ENCODE results near the gene ROR2. TPM values are rescaled to one million over a fixed set of nuclear protein-coding genes. Genes with fewer than 3 reads are reported as not detected.
"Not testable (repeated sequence)": the region's sequence is repeated elsewhere in the genome, so short reads cannot be mapped to it uniquely, and the experiment has no call there.

ROR2 gene
- total and polyA plus RNA-seq, 2 of the 8 experiments (the other 6 are each of a cell fraction or from before 2014, with no cell fraction given), result 2.7 to 4.3 TPM

DNA sequence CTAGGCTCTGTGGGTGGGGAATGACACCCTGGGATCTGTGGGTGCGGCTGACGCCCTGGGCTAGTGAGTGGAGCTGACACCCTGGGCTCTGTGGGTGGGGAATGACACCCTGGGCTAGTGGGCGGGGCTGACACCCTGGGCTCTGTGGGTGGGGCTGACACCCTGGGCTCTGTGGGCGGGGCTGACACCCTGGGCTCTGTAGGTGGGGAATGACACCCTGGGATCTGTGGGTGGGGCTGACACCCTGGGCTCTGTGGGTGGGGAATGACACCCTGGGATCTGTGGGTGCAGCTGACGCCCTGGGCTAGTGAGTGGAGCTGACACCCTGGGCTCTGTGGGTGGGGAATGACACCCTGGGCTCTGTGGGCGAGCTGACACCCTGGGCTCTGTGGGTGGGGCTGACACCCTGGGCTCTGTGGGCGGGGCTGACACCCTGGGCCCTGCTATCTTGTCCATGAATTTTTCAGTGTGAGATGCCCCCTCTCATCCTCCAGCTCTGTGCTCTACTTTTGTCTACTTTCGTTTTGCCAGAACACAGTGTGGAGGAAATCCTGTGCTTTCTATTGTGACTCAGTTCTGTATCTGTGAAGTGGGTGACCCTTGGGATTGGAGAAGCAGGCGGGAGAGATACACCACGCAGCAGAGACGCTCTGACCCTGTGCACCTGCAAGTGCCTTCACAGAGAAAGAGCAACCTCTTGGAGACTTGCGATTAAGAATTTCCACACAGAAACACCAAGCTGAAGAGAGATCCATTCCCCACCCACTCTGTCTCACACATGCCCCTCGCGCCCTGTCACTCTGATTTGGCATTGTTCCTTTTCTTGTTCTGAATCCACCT lies 151.5 kb downstream of the ROR2 start:
- H3K4me2 ChIP-seq (ENCODE audit: insufficient read depth in 1 of 2, low read depth in 2 of 2, low read length in 2 of 2); H4K5ac ChIP-seq (ENCODE audit: insufficient read length, low read depth, low read length); H3K23me2 ChIP-seq (ENCODE audit: low read depth, low read length); H3K9ac ChIP-seq (replicated peaks in 1 of 4; ENCODE audit: extremely low read depth in 1 of 4, low read depth in 3 of 4, low read length in 3 of 4); H2BK5ac ChIP-seq (ENCODE audit: low read depth, low read length); H3K4ac ChIP-seq (replicated peaks; ENCODE audit: insufficient read length, low read depth, low read length); H4K20me1 ChIP-seq (replicated peaks in 1 of 2; ENCODE audit: control insufficient read depth in 1 of 2, insufficient read depth in 2 of 2, low read length in 2 of 2); H3K36me3 ChIP-seq (ENCODE audit: control insufficient read depth in 2 of 4, insufficient read depth in 4 of 4, low read length in 3 of 4); POLR2A ChIA-PET (ENCODE audit: partially characterized antibody); H2BK20ac ChIP-seq (ENCODE audit: low read length); H3K9me3 ChIP-seq (ENCODE audit: insufficient read depth in 2 of 2, low read depth in 1 of 2, low read length in 1 of 2); H3K4me3 ChIP-seq (ENCODE audit: extremely low read depth in 1 of 4, insufficient read depth in 2 of 4, low read depth in 3 of 4, low read length in 4 of 4); H3K4me1 ChIP-seq (replicated peaks in 1 of 4; ENCODE audit: control insufficient read depth in 3 of 4, insufficient read depth in 4 of 4, low read length in 3 of 4); FAIRE-seq; H3K56ac ChIP-seq (replicated peaks; ENCODE audit: insufficient read length, low read depth, low read length); H2BK120ac ChIP-seq (replicated peaks; ENCODE audit: low read depth, low read length); H4K91ac ChIP-seq (replicated peaks; ENCODE audit: insufficient read length, low read length); H3K14ac ChIP-seq (ENCODE audit: insufficient read length); H2BK12ac ChIP-seq (ENCODE audit: low read depth, low read length); H2BK15ac ChIP-seq (ENCODE audit: low read length); H2AFZ ChIP-seq (ENCODE audit: low read length); H3K23ac ChIP-seq (ENCODE audit: insufficient read length); DNase-seq (ENCODE audit: low read depth in 1 of 2, low spot score in 2 of 2); H2AK5ac ChIP-seq (ENCODE audit: low read depth, low read length); H3K27me3 ChIP-seq (replicated peaks in 1 of 4; ENCODE audit: control insufficient read depth in 3 of 4, extremely low read depth in 1 of 4, insufficient read depth in 3 of 4, low read length in 3 of 4); H3K79me2 ChIP-seq (ENCODE audit: control insufficient read depth in 1 of 2, insufficient read depth in 2 of 2, low read length in 2 of 2); H3K18ac ChIP-seq (ENCODE audit: extremely low read depth, low read length); H3K79me1 ChIP-seq (ENCODE audit: low read depth, low read length); H3K27ac ChIP-seq (ENCODE audit: low read depth, low read length); H4K8ac ChIP-seq (ENCODE audit: extremely low read depth, insufficient read depth, low read length): not testable (repeated sequence)
- CTCF ChIA-PET (ENCODE audit: partially characterized antibody), result interaction anchor here (0.5 to 1.9 kb wide), 4 partner anchors 7 to 156 kb away, joined by 3 to 6 read pairs (median 3); no protein-coding TSS in a partner anchor
- WGBS, 2 experiments (ENCODE audit: extremely low coverage in 1 of 2, insufficient coverage in 1 of 2, insufficient read length in 1 of 2, insufficient replicate concordance in 2 of 2, low coverage in 1 of 2, low lambda C conversion rate in 2 of 2, missing lambda C conversion rate in 1 of 2), result 87% methylated on average over 9 of the region's 14 CpGs; no CpG with 5 or more reads in 1 of the 2 experiments

DNA sequence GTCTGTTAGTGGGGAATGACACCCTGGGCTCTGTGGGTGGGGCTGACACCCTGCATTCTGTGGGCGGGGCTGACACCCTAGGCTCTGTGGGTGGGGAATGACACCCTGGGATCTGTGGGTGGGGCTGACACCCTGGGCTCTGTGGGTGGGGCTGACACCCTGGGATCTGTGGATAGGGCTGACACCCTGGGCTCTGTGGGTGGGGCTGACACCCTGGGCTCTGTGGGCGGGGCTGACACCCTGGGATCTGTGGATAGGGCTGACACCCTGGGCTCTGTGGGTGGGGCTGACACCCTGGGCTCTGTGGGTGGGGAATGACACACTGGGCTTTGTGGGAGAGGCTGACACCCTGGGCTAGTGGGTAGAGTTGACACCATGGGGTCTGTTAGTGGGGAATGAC lies 152.5 kb downstream of the ROR2 start:
- H3K79me1 ChIP-seq (ENCODE audit: low read depth, low read length); H3K23me2 ChIP-seq (ENCODE audit: low read depth, low read length); H3K56ac ChIP-seq (replicated peaks; ENCODE audit: insufficient read length, low read depth, low read length); POLR2A ChIA-PET (ENCODE audit: partially characterized antibody); H4K91ac ChIP-seq (replicated peaks; ENCODE audit: insufficient read length, low read length); H2BK120ac ChIP-seq (replicated peaks; ENCODE audit: low read depth, low read length); H3K27me3 ChIP-seq (replicated peaks in 1 of 4; ENCODE audit: control insufficient read depth in 3 of 4, extremely low read depth in 1 of 4, insufficient read depth in 3 of 4, low read length in 3 of 4); H3K4me2 ChIP-seq (ENCODE audit: insufficient read depth in 1 of 2, low read depth in 2 of 2, low read length in 2 of 2); H4K8ac ChIP-seq (ENCODE audit: extremely low read depth, insufficient read depth, low read length); H3K36me3 ChIP-seq (ENCODE audit: control insufficient read depth in 2 of 4, insufficient read depth in 4 of 4, low read length in 3 of 4); H2BK12ac ChIP-seq (ENCODE audit: low read depth, low read length); H2BK20ac ChIP-seq (ENCODE audit: low read length); DNase-seq (ENCODE audit: low read depth in 1 of 2, low spot score in 2 of 2); CTCF ChIA-PET (ENCODE audit: partially characterized antibody); H2AFZ ChIP-seq (ENCODE audit: low read length); H3K4me1 ChIP-seq (replicated peaks in 1 of 4; ENCODE audit: control insufficient read depth in 3 of 4, insufficient read depth in 4 of 4, low read length in 3 of 4); H3K18ac ChIP-seq (ENCODE audit: extremely low read depth, low read length); H3K14ac ChIP-seq (ENCODE audit: insufficient read length); H3K23ac ChIP-seq (ENCODE audit: insufficient read length); H4K20me1 ChIP-seq (replicated peaks in 1 of 2; ENCODE audit: control insufficient read depth in 1 of 2, insufficient read depth in 2 of 2, low read length in 2 of 2); H4K5ac ChIP-seq (ENCODE audit: insufficient read length, low read depth, low read length); H3K4me3 ChIP-seq (ENCODE audit: extremely low read depth in 1 of 4, insufficient read depth in 2 of 4, low read depth in 3 of 4, low read length in 4 of 4); FAIRE-seq; H3K9me3 ChIP-seq (ENCODE audit: insufficient read depth in 2 of 2, low read depth in 1 of 2, low read length in 1 of 2); H2AK5ac ChIP-seq (ENCODE audit: low read depth, low read length); H3K4ac ChIP-seq (replicated peaks; ENCODE audit: insufficient read length, low read depth, low read length); H3K27ac ChIP-seq (ENCODE audit: low read depth, low read length); H2BK5ac ChIP-seq (ENCODE audit: low read depth, low read length); H3K79me2 ChIP-seq (ENCODE audit: control insufficient read depth in 1 of 2, insufficient read depth in 2 of 2, low read length in 2 of 2); H2BK15ac ChIP-seq (ENCODE audit: low read length); H3K9ac ChIP-seq (replicated peaks in 1 of 4; ENCODE audit: extremely low read depth in 1 of 4, low read depth in 3 of 4, low read length in 3 of 4): not testable (repeated sequence)
- 60% methylated on average over 1 of the region's 2 CpGs; no CpG with 5 or more reads in 1 of the 2 experiments for WGBS, 2 experiments (ENCODE audit: extremely low coverage in 1 of 2, insufficient coverage in 1 of 2, insufficient read length in 1 of 2, insufficient replicate concordance in 2 of 2, low coverage in 1 of 2, low lambda C conversion rate in 2 of 2, missing lambda C conversion rate in 1 of 2)

Data from H1 (cell line).